Activated naive CD4-positive, alpha-beta T cell treated with anti-CD3 and anti-CD28 coated beads, Interleukin-2, amount 50 U/mL, for 16 hours (primary cell): ENCODE data around the gene GRPEL1.

ENCODE experiments used
- DNase-seq: peaks from one replicate; pipeline ENCODE4 v3.0.0-alpha.2; 2020

Gene GRPEL1

DNA sequence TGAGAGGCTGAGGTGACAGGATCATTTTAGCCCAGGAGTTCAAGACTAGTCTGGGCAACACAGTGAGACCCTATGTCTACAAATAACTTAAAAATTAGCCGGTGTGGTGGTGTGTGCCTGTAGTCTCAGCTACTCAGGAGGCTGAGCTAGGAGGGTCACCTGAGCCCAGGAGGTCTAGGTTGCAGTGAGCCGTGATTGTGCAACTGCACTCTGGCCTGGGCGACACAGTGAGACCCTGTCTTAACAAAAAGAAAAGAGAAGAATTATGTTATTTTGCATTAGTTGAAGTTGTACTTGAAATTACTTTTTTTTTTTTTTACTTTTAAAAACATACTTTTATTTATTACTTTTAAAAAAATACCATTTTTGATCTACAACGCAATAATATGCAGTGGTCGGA lies 46.5 kb downstream of the GRPEL1 start:
- DNase-seq, result no peak

DNA sequence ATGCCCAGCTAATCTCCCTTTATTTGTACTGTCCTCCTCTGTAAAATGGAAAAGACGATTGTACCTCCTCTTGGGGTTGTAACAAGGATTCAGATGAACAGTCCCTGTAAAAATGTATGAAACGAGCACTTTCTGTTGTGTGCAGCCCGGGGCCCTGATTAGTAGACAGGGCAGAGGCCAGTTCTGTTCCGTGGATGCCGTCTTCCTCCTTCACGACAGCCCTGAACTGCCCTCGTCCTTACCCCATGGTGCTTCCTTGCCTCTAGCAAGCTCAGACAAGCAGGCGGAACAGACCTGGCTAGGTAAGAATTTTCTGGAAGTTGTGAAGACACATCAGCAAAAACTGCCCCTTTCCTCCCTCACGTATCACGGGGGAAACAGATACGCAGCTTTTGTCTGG lies 47.0 kb downstream of the GRPEL1 start:
- DNase-seq, result no peak

DNA sequence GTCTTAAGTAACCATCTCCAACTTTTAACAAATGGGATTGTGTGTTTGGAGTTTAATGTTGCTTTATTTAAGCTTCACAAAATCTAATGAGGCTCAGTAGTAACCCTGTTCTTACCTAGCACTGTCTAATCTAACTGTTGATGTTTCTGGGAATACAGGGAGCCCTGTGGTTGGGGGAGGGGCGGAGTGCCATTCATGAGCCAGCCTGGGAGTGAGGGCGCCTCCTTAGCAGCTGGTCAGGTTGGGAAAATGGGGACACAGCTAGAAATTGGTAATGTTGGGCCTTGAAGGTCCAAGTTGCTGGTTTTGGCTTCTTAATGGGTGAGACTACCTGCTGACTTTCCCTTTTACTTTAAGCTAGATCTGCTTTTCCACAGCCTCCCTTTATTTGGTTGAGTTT lies 47.6 kb downstream of the GRPEL1 start:
- no peak for DNase-seq

DNA sequence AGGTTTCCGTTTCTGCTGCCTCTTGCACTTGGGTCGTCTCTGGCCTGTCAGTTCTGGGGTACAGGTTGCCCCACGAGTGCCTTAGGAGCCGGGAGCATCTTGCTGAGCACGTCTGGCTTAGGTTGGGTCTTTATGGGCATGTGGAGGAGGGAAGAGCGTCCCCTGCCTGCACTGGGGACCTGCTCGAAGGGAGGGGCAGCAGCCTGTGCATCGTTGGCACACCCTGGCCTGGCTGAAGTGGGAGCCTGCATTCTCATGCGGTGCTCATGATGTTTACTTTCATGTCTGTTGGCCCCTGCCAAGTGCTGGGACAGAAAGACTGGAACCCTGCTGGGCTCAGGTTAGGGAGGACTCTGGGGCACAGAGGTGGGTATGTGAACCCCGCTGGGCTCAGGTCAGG lies 48.5 kb downstream of the GRPEL1 start:
- no peak for DNase-seq

DNA sequence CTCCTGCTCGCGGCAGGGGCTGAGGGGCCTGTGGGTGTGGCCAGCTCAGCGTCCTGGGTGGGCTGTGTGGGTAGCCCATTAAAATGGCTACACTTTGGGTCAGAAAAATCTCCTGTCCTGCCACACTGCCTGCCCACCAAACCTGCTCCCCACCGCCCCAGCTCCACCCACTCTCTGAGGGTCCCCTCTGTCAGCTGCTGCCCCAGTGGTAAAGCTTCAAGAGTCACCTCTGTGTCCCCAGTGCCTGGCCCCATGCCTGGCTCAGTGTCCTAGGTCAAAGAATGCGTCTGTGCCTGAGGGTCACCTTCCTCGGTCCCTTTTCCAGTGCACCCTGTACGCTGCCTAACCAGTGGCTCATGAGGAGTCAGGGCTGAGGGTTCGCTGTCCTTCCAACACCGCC lies 49.6 kb downstream of the GRPEL1 start:
- DNase-seq, result no peak

DNA sequence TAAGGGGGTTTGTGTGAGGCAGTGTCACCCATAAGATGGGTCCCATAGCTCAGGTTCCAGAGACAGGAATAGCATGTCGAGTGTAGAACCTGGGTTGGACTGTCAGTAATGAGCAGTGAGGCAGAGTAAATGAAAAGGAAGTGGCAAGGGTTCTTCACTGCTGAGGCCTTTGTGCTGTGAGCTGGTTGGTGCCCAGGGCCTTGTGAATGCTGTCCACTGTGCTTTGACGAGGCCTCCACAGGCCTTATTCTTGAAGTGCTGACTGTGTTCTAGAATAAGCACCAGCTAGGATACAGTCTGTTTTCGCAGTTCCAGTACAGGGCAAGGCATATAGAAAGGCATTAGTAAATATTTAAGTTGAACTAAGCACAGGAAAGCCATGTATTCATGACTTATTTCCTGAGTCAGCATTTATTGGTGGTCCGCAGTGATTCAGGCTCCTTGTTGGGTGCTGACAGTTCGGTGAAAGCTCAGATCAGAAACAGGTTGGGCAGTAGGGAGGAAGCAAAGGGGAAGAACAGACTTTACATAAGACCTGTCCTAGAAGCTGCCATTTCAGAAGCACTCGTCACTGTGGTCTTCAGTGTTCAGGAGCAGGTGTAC lies 50.3 kb downstream of the GRPEL1 start:
- no peak for DNase-seq

DNA sequence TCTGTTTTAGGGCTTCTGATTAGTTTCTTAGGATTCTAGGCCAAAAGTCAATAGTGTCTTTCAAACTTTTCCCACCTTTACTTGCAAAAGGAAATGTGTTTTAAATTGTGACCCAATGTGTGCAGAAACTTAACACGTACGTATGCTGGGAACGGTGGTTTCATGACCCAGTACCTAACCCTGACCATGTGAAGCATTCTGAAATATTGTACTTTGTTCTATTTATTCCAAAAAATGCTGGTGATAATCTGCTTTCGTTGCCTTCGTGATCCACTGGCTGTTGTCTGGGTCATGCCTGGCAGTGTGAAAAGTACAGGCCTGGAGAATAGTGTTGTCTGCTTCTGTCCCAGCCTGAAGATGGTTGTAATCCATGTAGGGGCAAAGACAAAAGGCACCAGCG lies 51.4 kb downstream of the GRPEL1 start:
- DNase-seq, result no peak

DNA sequence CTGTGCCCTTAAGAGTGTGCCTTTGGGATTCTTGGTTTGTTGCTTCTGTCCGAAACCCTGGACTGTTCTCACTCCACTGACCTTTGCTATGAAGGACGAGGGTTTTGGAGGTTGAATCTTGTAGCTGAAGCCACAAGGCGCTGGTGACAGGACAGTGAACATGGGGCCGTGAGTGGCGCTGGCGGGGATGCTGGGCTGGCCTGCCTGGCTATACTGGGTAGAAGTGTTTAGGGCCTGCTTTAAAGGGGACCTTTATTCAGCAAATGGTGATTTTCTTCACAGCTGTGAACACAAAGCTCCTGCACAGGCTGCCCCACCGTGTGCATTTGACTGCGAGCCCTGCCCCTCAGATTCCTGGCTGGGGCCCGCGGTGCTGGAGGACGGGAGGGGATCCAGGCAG lies 51.8 kb downstream of the GRPEL1 start:
- DNase-seq, result no peak

DNA sequence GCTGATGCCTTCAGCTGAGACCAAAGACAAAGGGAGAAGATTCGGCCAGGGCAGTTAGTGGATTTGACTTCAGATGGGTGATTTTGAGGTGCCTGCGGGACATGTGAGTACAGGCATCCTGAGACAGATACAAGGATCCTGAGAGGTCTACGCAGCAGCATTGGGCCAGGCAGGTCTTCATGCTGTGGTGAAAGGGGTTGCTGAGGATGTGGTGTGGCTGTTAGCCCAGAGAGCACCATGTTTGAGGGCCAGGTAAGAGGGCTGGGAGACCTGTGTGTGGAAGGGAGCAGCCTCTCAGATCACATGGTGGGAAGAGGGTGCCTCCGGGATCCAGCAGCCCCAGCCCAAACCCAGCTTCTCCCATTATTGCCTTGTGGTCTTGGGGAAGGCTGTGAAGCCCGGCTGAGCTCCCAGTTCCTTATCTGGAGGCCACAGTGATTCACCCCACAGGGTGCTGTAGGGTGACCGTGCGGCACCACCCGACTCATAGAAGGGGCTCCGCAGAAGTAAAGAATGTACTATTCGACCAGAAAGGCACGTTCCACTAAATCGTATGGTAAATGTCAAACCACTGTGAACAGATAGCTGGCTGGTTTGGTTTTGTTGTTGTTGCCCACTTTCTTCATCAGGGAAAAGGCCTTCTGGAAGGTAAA lies 52.4 kb downstream of the GRPEL1 start:
- DNase-seq, result no peak

DNA sequence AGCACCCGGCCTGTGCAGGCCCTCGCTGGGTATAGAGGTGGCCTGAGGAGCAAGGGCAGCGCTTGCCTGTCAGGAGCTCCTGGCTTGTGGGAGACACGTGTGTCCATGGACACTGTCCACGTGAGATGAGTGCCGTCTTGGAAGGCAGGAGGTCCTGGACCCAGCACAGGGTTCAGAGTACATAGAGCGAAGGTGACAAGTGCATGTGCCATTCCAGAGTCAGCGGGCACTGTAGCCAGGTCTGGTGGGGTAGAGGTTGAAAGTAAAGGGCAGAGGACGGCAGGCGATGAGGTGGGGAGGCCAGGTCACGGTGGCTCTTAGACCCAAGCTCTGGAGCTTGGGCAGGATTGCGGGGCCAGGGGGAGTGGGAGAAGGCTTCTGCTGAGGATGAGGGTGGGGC lies 53.0 kb downstream of the GRPEL1 start:
- no peak for DNase-seq

DNA sequence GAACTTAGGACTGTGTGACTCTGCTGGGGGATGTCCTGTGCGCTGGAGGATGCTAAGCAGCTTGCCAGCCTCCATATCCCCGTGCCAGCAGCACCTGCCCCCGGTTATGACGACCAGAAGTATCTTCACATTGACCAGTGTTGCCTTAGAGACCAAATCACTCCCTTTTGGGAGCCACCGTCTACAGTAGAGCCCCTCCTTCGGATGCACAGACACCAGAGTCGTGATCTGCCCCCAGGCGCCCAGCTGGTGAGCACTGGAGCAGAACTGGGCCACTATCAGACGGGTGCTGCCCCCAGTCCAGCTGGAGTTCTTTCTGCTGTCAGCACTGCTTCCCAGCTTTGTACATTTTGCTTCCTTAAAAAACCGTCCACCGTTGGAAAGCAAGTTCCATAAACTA lies 54.7 kb downstream of the GRPEL1 start:
- DNase-seq, result no peak

DNA sequence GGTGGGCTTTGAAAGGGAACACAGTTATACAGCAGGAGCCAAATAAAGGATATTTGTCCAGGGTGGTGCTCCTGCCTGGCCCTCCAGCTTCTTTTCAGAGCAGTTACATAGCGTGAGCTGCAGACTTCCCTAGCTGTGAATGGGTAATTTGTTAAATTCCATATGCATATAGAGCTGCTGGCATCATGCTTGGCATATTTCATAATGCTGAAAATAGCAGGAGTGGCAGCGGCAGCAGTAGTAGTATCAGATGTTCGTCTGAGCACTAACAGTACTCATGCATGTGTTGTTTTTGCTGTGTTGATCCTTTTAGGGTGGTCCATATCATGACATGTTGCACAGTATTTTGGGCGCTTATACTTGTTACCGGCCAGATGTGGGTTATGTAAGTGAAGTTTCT lies 58.3 kb downstream of the GRPEL1 start:
- no peak for DNase-seq
